Small intestine (tissue), 7 donors: ENCODE results near the gene LEFTY2. TPM values are rescaled to one million over a fixed set of nuclear protein-coding genes. Genes with fewer than 3 reads are reported as not detected.
A peak's percentile ranks its signal among the peaks of the same experiment; 100 is the strongest.
"Not testable (repeated sequence)": the region's sequence is repeated elsewhere in the genome, so short reads cannot be mapped to it uniquely, and the experiment has no call there.

ENCODE experiments used
- DNase-seq, 2 donors: peaks; one replicate each; pipeline versions ENCODE4 v3.0.0 to v3.0.0-alpha.2; 2013
- FAIRE-seq: peaks from 2 replicates; lab custom pipeline; 2012; peaks lifted over from hg19 to GRCh38; lab: Jason Lieb, UNC
- H3K27ac ChIP-seq, 3 donors: one replicate each; pipeline ENCODE4 v1.5.1; 2013; ENCODE audit warnings: low read length in 2 of 3, mild to moderate bottlenecking in 2 of 3, control low read depth in 1 of 3, inconsistent platforms in 1 of 3, low read depth in 1 of 3, moderate library complexity in 1 of 3
- H3K27me3 ChIP-seq, 3 donors: one replicate each; pipeline ENCODE4 v1.6.1; 2013; ENCODE audit warnings: low read length in 3 of 3, inconsistent platforms in 1 of 3; ENCODE audit not compliant: control insufficient read depth in 3 of 3, insufficient read depth in 3 of 3
- H3K36me3 ChIP-seq, 3 donors: one replicate each; pipeline ENCODE4 v1.6.1; 2013; ENCODE audit warnings: low read length in 3 of 3, inconsistent platforms in 1 of 3, low read depth in 1 of 3, mild to moderate bottlenecking in 1 of 3, moderate library complexity in 1 of 3; ENCODE audit not compliant: control insufficient read depth in 3 of 3, insufficient read depth in 2 of 3
- H3K4me1 ChIP-seq, 3 donors: one replicate each; pipeline ENCODE4 v1.6.1; 2013; ENCODE audit warnings: low read length in 2 of 3, inconsistent platforms in 1 of 3, low read depth in 1 of 3, mild to moderate bottlenecking in 1 of 3, moderate library complexity in 1 of 3; ENCODE audit not compliant: control insufficient read depth in 3 of 3, insufficient read depth in 2 of 3
- H3K4me3 ChIP-seq, 3 donors: one replicate each; pipeline ENCODE4 v1.5.1; 2013; ENCODE audit warnings: low read length in 3 of 3, control low read depth in 1 of 3, inconsistent platforms in 1 of 3, low read depth in 1 of 3, mild to moderate bottlenecking in 1 of 3, moderate library complexity in 1 of 3
- H3K9me3 ChIP-seq, 2 donors: one replicate each; pipeline ENCODE4 v1.6.1; 2013; ENCODE audit warnings: low read depth in 1 of 2, low read length in 1 of 2; ENCODE audit not compliant: control insufficient read depth in 2 of 2, insufficient read depth in 1 of 2
- WGBS, 3 donors: extraction: QIAGEN DNeasy Blood & Tissue Kit; methylation state at CpG; one replicate each; pipeline ENCODE4 v1.1.7; 2013; 5-methylcytosine and 5-hydroxymethylcytosine counted together
- polyA plus RNA-seq, 4 donors: library from polyadenylated mRNA; stranded (reverse) in 3 of 4; unstranded in 1 of 4; fragments of 200-250 nt in 3 of 4; fragments of 120-200 nt in 1 of 4; gene quantifications; one replicate each; pipeline versions ENCODE4 v1.2.1 to v1.2.3, GENCODE V29; 2013
- donor health status: healthy with polysubstance abuse.
- donor health status: control.
- donor health status: control.
- donor health status: Bipolar disorder and iron deficiency.
- donor health status: healthy.

The LEFTY2 gene
- polyA plus RNA-seq, 4 donors = 0.01 to 0.07 TPM; not detected in 2

DNA sequence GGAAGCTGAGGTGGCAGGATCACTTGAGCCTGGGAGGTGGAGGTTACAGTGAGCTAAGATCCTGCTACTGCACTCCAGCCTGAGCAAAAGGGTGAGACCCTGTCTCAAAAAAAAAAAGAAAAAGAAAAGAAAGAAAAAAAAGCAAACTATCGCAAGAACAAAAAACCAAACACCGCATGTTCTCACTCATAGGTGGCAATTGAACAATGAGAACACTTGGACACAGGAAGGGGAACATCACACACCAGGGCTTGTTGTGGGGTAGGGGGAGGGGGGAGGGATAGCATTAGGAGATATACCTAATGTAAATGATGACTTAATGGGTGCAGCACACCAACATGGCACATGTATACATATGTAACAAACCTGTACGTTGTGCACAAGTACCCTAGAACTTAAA lies 11.6 kb downstream of the LEFTY2 start:
- not testable (repeated sequence) for H3K36me3 ChIP-seq, H3K4me3 ChIP-seq, H3K9me3 ChIP-seq, DNase-seq, H3K27ac ChIP-seq, H3K27me3 ChIP-seq, H3K4me1 ChIP-seq, FAIRE-seq
- 94 to 96% (median 96%) methylated on average over 3 of the region's 3 CpGs for WGBS, 3 donors

DNA sequence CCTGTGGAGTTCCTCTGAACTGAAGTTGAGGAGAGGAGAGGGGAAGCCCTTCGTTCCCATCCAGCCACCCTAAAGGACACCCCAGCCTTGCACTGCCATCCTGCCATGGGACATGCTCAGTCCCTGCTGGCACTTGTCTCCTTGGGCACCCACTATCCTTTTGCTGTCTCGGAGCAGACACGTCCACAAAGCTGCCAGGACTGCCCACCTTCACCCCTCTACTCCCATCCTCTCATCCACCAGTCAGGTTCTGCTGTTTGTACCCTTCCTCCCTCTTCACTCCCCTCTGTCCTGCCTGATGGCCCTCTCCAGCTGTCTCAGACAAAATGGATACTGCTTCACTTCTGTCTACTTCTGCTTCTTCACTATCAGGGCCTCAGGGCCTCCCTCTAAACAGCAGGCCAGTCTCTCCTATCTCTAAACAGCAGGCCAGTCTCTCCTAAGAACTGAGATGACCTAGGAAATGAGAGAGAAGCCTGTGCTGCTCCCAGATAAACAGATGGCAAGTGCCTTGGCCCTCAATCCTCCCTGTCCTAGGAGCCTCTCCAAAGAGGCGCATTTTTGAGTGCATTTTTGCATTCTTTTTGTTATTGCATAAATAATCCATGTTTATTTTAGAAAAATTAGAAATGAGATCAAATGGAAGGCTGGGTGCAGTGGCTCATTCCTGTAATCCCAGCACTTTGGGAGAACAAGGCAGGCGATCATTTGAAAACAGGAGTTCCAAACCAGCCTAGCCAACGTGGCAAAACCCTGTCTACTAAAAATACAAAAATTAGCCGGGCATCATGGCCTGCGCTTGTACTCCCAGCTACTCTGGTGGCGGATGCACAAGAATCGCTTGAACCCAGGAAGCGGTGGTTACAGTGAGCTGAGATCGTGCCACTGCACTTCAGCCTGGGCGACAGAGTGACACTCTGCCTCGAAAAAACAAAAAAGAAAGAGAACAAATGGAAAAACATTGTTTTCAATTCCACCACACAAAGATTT lies 12.5 kb downstream of the LEFTY2 start:
- no peak for DNase-seq
- H3K27ac ChIP-seq = peak overlapping the region in 1 of 3 donors; percentile 18
- H3K36me3 ChIP-seq = no peaks in the 10 kb centered on the region
- H3K4me3 ChIP-seq = no peak overlapping the region
- 76 to 89% (median 89%) methylated on average over 14 of the region's 14 CpGs for WGBS, 3 donors
- no peaks in the 10 kb centered on the region for H3K27me3 ChIP-seq
- no peak for FAIRE-seq
- peaks cover 0 to 4% (median 0%) of the 10 kb centered on the region in 3 donors for H3K4me1 ChIP-seq
- H3K9me3 ChIP-seq = no peaks in the 10 kb centered on the region

- H3K4me1 ChIP-seq = peaks cover 0 to 13% (median 2%) of the 10 kb centered on the region in 3 donors
- H3K4me3 ChIP-seq = no peak overlapping the region
- DNase-seq = no peak
- peaks cover 0 to 12% (median 0%) of the 10 kb centered on the region in 3 donors for H3K36me3 ChIP-seq
- no peaks in the 10 kb centered on the region for H3K27me3 ChIP-seq
- no peak overlapping the region for H3K27ac ChIP-seq
- no peaks in the 10 kb centered on the region for H3K9me3 ChIP-seq
- no peak for FAIRE-seq
- 86 to 96% (median 96%) methylated on average over 3 of the region's 3 CpGs for WGBS, 3 donors
Observed at GRCh38 chr1:225926551-225927113, 14.4 kb downstream of the LEFTY2 start.

- WGBS, 3 donors = 0 to 1% (median 0%) methylated on average over 68 to 80 of the region's 80 CpGs
- no peaks in the 10 kb centered on the region for H3K27me3 ChIP-seq
- H3K27ac ChIP-seq = peak within 1 kb of the TSS; percentile 74 to 91 (median 87)
- no peaks in the 10 kb centered on the region for H3K9me3 ChIP-seq
- peak within 1 kb of the TSS; percentile 84 to 93 (median 88) for H3K4me3 ChIP-seq
- H3K4me1 ChIP-seq = peaks cover 0 to 13% (median 6%) of the 10 kb centered on the region in 3 donors
- peaks cover 0 to 34% (median 2%) of the 10 kb centered on the region in 3 donors for H3K36me3 ChIP-seq
- FAIRE-seq (no peak), DNase-seq (peak; percentile 95 to 98)
Observed at GRCh38 chr1:225923692-225924555, 17.1 kb downstream of the LEFTY2 start, which contains the start of gene PYCR2. PYCR2 (minus strand) TSS chr1:225924250; CDS start chr1:225924110, 140 bp downstream.

DNA sequence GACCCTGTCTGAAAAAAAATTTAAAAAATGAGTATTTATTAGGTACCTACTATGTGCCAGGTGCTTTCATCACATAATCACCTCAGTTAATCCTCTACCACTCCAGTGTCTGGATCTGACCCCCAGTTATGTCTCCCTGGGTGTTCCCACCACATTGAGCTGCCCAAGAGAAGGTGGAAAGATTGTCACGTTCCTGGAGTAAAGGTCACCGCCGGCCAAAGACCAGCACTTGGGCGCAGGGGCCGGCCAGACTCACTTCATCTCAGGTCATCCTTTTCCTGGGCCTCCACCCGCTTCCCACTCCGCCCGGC lies 17.7 kb downstream of the LEFTY2 start:
- peaks cover 0 to 38% (median 2%) of the 10 kb centered on the region in 3 donors for H3K36me3 ChIP-seq
- H3K27ac ChIP-seq = peak overlapping the region in 2 of 3 donors; percentile 84 to 87
- FAIRE-seq = no peak
- H3K27me3 ChIP-seq = no peaks in the 10 kb centered on the region
- peak in 1 of 2 donors; percentile 33 for DNase-seq
- no peaks in the 10 kb centered on the region for H3K9me3 ChIP-seq
- peak overlapping the region; percentile 84 to 93 (median 88) for H3K4me3 ChIP-seq
- WGBS, 3 donors = 0 to 2% (median 1%) methylated on average over 8 of the region's 8 CpGs
- peaks cover 0 to 13% (median 6%) of the 10 kb centered on the region in 3 donors for H3K4me1 ChIP-seq

- no peak for FAIRE-seq
- 90 to 94% (median 92%) methylated on average over 23 of the region's 23 CpGs for whole genome bisulfite sequencing, 3 donors
Observed at GRCh38 chr1:225921734-225922709, 19.0 kb downstream of the LEFTY2 start.

GRCh38 chr1:225919906-225920305 lies 21.1 kb downstream of the LEFTY2 start:
- Histone ChIP-seq H3K36me3 (peaks cover 0 to 58% (median 2%) of the 10 kb centered on the region in 3 donors), H3K27ac (no peak overlapping the region), H3K4me1 (peaks cover 0 to 13% (median 6%) of the 10 kb centered on the region in 3 donors), H3K27me3 (no peaks in the 10 kb centered on the region), H3K9me3 (no peaks in the 10 kb centered on the region), H3K4me3 (no peak overlapping the region)
- DNase-seq (no peak), FAIRE-seq (no peak)
- WGBS, 3 donors = 41 to 62% (median 60%) methylated on average over 5 of the region's 5 CpGs

More at GRCh38 chr1:225921734-225922709, 19.0 kb downstream of the LEFTY2 start:
- Histone ChIP-seq H3K9me3 (no peaks in the 10 kb centered on the region), H3K4me3 (no peak overlapping the region), H3K4me1 (peaks cover 0 to 13% (median 6%) of the 10 kb centered on the region in 3 donors), H3K27me3 (no peaks in the 10 kb centered on the region), H3K27ac (no peak overlapping the region), H3K36me3 (peaks cover 0 to 43% (median 2%) of the 10 kb centered on the region in 3 donors)
- DNase-seq = peak in 1 of 2 donors; percentile 47
